ENCODE measurements around the gene KRTAP4-9.
"Not testable (repeated sequence)": the region's sequence is repeated elsewhere in the genome, so short reads cannot be mapped to it uniquely, and the experiment has no call there.

The KRTAP4-9 gene

GRCh38 chr17:41121742-41122141 lies 16.6 kb downstream of the KRTAP4-9 start:
- Histone ChIP-seq H3K4me3 (ENCODE audit: low read length) (no peak overlapping the region), H3K9ac (ENCODE audit: low read length) (no peak overlapping the region), H4K20me1 (ENCODE audit: insufficient read depth, low read length) (no peaks in the 10 kb centered on the region), H3K36me3 (replicated peaks; ENCODE audit: insufficient read depth, low read length) (no peaks in the 10 kb centered on the region), H3F3A (ENCODE audit: insufficient read depth, low read length) (no peaks in the 10 kb centered on the region), H3K4me1 (ENCODE audit: low read length) (no peaks in the 10 kb centered on the region), H3K27ac (ENCODE audit: low read length) (no peak overlapping the region), H3K27me3 (replicated peaks; ENCODE audit: insufficient read depth, low read length) (no peaks in the 10 kb centered on the region), H2AFZ (ENCODE audit: low read length) (no peak overlapping the region), H3K9me3 (replicated peaks; ENCODE audit: insufficient read depth, low read length) (no peaks in the 10 kb centered on the region), H3K9me2 (replicated peaks; ENCODE audit: insufficient read depth, low read length) (no peaks in the 10 kb centered on the region), H3K79me2 (ENCODE audit: low read length) (no peaks in the 10 kb centered on the region), H3K4me2 (ENCODE audit: low read depth, low read length) (no peak overlapping the region)
- no peak for DNase-seq
- TF ChIP-seq CTCF (IDR thresholded peaks at IDR 0.05; ENCODE audit: low read length), result no peak
- TF ChIP-seq EZH2phosphoT487 (IDR thresholded peaks at IDR 0.05; ENCODE audit: low read length), result no peak
- no peak for TF ChIP-seq EZH2 (optimal IDR thresholded peaks at IDR 0.05; ENCODE audit: low read depth, low read length)

GRCh38 chr17:41123292-41123990 lies 18.3 kb downstream of the KRTAP4-9 start:
- H3K27me3 ChIP-seq (replicated peaks; ENCODE audit: insufficient read depth, low read length); H3K4me1 ChIP-seq (ENCODE audit: low read length); H3K9ac ChIP-seq (ENCODE audit: low read length); H2AFZ ChIP-seq (ENCODE audit: low read length); H3F3A ChIP-seq (ENCODE audit: insufficient read depth, low read length); H3K4me3 ChIP-seq (ENCODE audit: low read length); H3K9me2 ChIP-seq (replicated peaks; ENCODE audit: insufficient read depth, low read length); H4K20me1 ChIP-seq (ENCODE audit: insufficient read depth, low read length); H3K79me2 ChIP-seq (ENCODE audit: low read length); DNase-seq; H3K27ac ChIP-seq (ENCODE audit: low read length); H3K9me3 ChIP-seq (replicated peaks; ENCODE audit: insufficient read depth, low read length); H3K36me3 ChIP-seq (replicated peaks; ENCODE audit: insufficient read depth, low read length); H3K4me2 ChIP-seq (ENCODE audit: low read depth, low read length): not testable (repeated sequence)

GRCh38 chr17:41123991-41124371 lies 18.8 kb downstream of the KRTAP4-9 start, which contains the start of gene KRTAP4-12:
Gene KRTAP4-12 (minus strand): TSS chr17:41124182. CDS start chr17:41124122, 60 bp downstream.
- H3K36me3 ChIP-seq (replicated peaks; ENCODE audit: insufficient read depth, low read length); H3K27ac ChIP-seq (ENCODE audit: low read length); H3K4me2 ChIP-seq (ENCODE audit: low read depth, low read length); H3F3A ChIP-seq (ENCODE audit: insufficient read depth, low read length); H3K4me1 ChIP-seq (ENCODE audit: low read length); H3K9me2 ChIP-seq (replicated peaks; ENCODE audit: insufficient read depth, low read length); H3K9ac ChIP-seq (ENCODE audit: low read length); H3K79me2 ChIP-seq (ENCODE audit: low read length); DNase-seq; H3K4me3 ChIP-seq (ENCODE audit: low read length); H2AFZ ChIP-seq (ENCODE audit: low read length); H4K20me1 ChIP-seq (ENCODE audit: insufficient read depth, low read length); H3K9me3 ChIP-seq (replicated peaks; ENCODE audit: insufficient read depth, low read length); H3K27me3 ChIP-seq (replicated peaks; ENCODE audit: insufficient read depth, low read length): not testable (repeated sequence)

GRCh38 chr17:41125064-41125463 lies 19.9 kb downstream of the KRTAP4-9 start:
- H3K4me3 ChIP-seq (ENCODE audit: low read length), result no peak overlapping the region
- no peaks in the 10 kb centered on the region for H3F3A ChIP-seq (ENCODE audit: insufficient read depth, low read length)
- H3K36me3 ChIP-seq (replicated peaks; ENCODE audit: insufficient read depth, low read length), result no peaks in the 10 kb centered on the region
- no peak overlapping the region for H3K9ac ChIP-seq (ENCODE audit: low read length)
- no peaks in the 10 kb centered on the region for H3K27me3 ChIP-seq (replicated peaks; ENCODE audit: insufficient read depth, low read length)
- H3K9me3 ChIP-seq (replicated peaks; ENCODE audit: insufficient read depth, low read length), result no peaks in the 10 kb centered on the region
- no peak for DNase-seq
- H2AFZ ChIP-seq (ENCODE audit: low read length), result no peak overlapping the region
- no peak overlapping the region for H3K27ac ChIP-seq (ENCODE audit: low read length)
- H3K9me2 ChIP-seq (replicated peaks; ENCODE audit: insufficient read depth, low read length), result no peaks in the 10 kb centered on the region
- H3K4me1 ChIP-seq (ENCODE audit: low read length), result no peaks in the 10 kb centered on the region
- H3K79me2 ChIP-seq (ENCODE audit: low read length), result no peaks in the 10 kb centered on the region
- TF ChIP-seq CTCF (IDR thresholded peaks at IDR 0.05; ENCODE audit: low read length), result no peak
- TF ChIP-seq EZH2phosphoT487 (IDR thresholded peaks at IDR 0.05; ENCODE audit: low read length), result no peak
- no peak for TF ChIP-seq EZH2 (optimal IDR thresholded peaks at IDR 0.05; ENCODE audit: low read depth, low read length)
- no peaks in the 10 kb centered on the region for H4K20me1 ChIP-seq (ENCODE audit: insufficient read depth, low read length)
- no peak overlapping the region for H3K4me2 ChIP-seq (ENCODE audit: low read depth, low read length)

Data from MM.1S (cell line).